HEK293 (cell line): ENCODE data around the gene KRTAP21-1.

Experiments used
- CTCF ChIA-PET: fragments of 350-600 bp; formaldehyde crosslinking; extraction: SDS; loops from one replicate; lab custom pipeline; 2021; ENCODE audit warnings: antibody characterized with exemption; lab: Yijun Ruan, JAX
- POLR2A ChIA-PET: fragments of 300-600 bp; formaldehyde crosslinking; extraction: SDS; loops from one replicate; lab custom pipeline; 2020; ENCODE audit warnings: antibody characterized with exemption, inconsistent platforms; lab: Yijun Ruan, JAX
- H3K27ac ChIP-seq: fragments of 200-500 bp; sonication (Bioruptor generic); 2 replicates; pipeline ENCODE4 v1.5.1; 2014; ENCODE audit warnings: low read depth, low read length, control low read depth, inconsistent platforms; ENCODE audit errors: extremely low read depth
- H3K36me3 ChIP-seq, 2 experiments: fragments of 200-500 bp in 1 of 2; sonication (Bioruptor generic) in 1 of 2; 1 replicate in 1 of 2; 2 replicates in 1 of 2; pipeline ENCODE4 v1.5.1; 2014 to 2017; ENCODE audit warnings: inconsistent platforms in 2 of 2, low read length in 2 of 2; ENCODE audit not compliant: control insufficient read depth in 2 of 2, insufficient read depth in 1 of 2
- H3K4me1 ChIP-seq: fragments of 200-500 bp; sonication (Bioruptor generic); 2 replicates; pipeline ENCODE4 v1.5.1; 2014; ENCODE audit warnings: mild to moderate bottlenecking, low read length, inconsistent platforms; ENCODE audit not compliant: control insufficient read depth, insufficient read depth
- H3K4me3 ChIP-seq: 2 replicates; pipeline ENCODE4 v1.5.1; 2011; ENCODE audit warnings: low read depth, mild to moderate bottlenecking, control low read depth, low read length, moderate library complexity
- H3K9me3 ChIP-seq: fragments of 200-500 bp; sonication (Bioruptor generic); 2 replicates; pipeline ENCODE4 v1.5.1; 2014; ENCODE audit warnings: low read depth, low read length, inconsistent platforms; ENCODE audit not compliant: control insufficient read depth, insufficient read depth
- HOXA7 ChIP-seq: sonication (generic); formaldehyde crosslinking; IDR thresholded peaks from 2 replicates; pipeline ENCODE4 v1.8.1; 2022; ENCODE audit warnings: missing genetic modification reagents, borderline replicate concordance
- KLF8 ChIP-seq: fragments of 450-650 bp; formaldehyde crosslinking; IDR thresholded peaks from 2 replicates; pipeline ENCODE4 v1.5.1; 2016; ENCODE audit warnings: missing biosample characterization, missing genetic modification characterization
- OVOL3 ChIP-seq: fragments of 450-650 bp; formaldehyde crosslinking; IDR thresholded peaks from 2 replicates; pipeline ENCODE4 v1.5.1; 2016; ENCODE audit warnings: missing biosample characterization, missing genetic modification characterization
- RBAK ChIP-seq: fragments of 450-650 bp; formaldehyde crosslinking; IDR thresholded peaks from 2 replicates; pipeline ENCODE4 v1.5.1; 2016; ENCODE audit warnings: missing biosample characterization, missing genetic modification characterization
- SCRT2 ChIP-seq: fragments of 450-650 bp; formaldehyde crosslinking; IDR thresholded peaks from 2 replicates; pipeline ENCODE4 v1.5.1; 2016; ENCODE audit warnings: missing biosample characterization, missing genetic modification characterization
- ZBTB1 ChIP-seq: fragments of 450-650 bp; formaldehyde crosslinking; IDR thresholded peaks from 2 replicates; pipeline ENCODE4 v1.5.1; 2016; ENCODE audit warnings: missing biosample characterization, missing genetic modification characterization
- ZBTB20 ChIP-seq: fragments of 450-650 bp; formaldehyde crosslinking; IDR thresholded peaks from 2 replicates; pipeline ENCODE4 v1.5.1; 2016; ENCODE audit warnings: missing biosample characterization, missing genetic modification characterization
- ZNF169 ChIP-seq: fragments of 450-650 bp; formaldehyde crosslinking; IDR thresholded peaks from 2 replicates; pipeline ENCODE4 v1.5.1; 2016; ENCODE audit warnings: missing biosample characterization, missing genetic modification characterization
- ZNF26 ChIP-seq: fragments of 450-650 bp; formaldehyde crosslinking; IDR thresholded peaks from 2 replicates; pipeline ENCODE4 v1.5.1; 2016; ENCODE audit warnings: missing biosample characterization, missing genetic modification characterization
- ZNF280D ChIP-seq: fragments of 450-650 bp; formaldehyde crosslinking; IDR thresholded peaks from 2 replicates; pipeline ENCODE4 v1.5.1; 2016; ENCODE audit warnings: missing biosample characterization, missing genetic modification characterization
- ZNF335 ChIP-seq: fragments of 450-650 bp; formaldehyde crosslinking; conservative IDR thresholded peaks from 2 replicates; pipeline ENCODE4 v1.5.1; 2016; ENCODE audit warnings: missing biosample characterization, missing genetic modification characterization
- ZNF366 ChIP-seq: fragments of 450-650 bp; formaldehyde crosslinking; conservative IDR thresholded peaks from 2 replicates; pipeline ENCODE4 v1.5.1; 2016; ENCODE audit warnings: missing biosample characterization, missing genetic modification characterization
- ZNF391 ChIP-seq: fragments of 450-650 bp; formaldehyde crosslinking; IDR thresholded peaks from 2 replicates; pipeline ENCODE4 v1.5.1; 2016; ENCODE audit warnings: low read depth, missing biosample characterization, missing genetic modification characterization, borderline replicate concordance
- ZNF510 ChIP-seq: fragments of 450-650 bp; formaldehyde crosslinking; IDR thresholded peaks from 2 replicates; pipeline ENCODE4 v1.5.1; 2018; ENCODE audit warnings: mild to moderate bottlenecking, missing genetic modification characterization, missing biosample characterization; ENCODE audit not compliant: insufficient replicate concordance
- ZNF585B ChIP-seq: fragments of 450-650 bp; formaldehyde crosslinking; IDR thresholded peaks from 2 replicates; pipeline ENCODE4 v1.5.1; 2016; ENCODE audit warnings: missing biosample characterization, missing genetic modification characterization
- ZNF596 ChIP-seq: fragments of 450-650 bp; IDR thresholded peaks from 2 replicates; pipeline ENCODE4 v1.5.0; 2018; ENCODE audit warnings: missing biosample characterization, mild to moderate bottlenecking, missing genetic modification characterization, moderate library complexity
- ZNF626 ChIP-seq: fragments of 450-650 bp; sonication (Bioruptor Pico); formaldehyde crosslinking; IDR thresholded peaks from 2 replicates; pipeline ENCODE4 v1.5.1; 2018; ENCODE audit warnings: missing biosample characterization, missing genetic modification characterization, inconsistent platforms
- ZNF629 ChIP-seq: fragments of 450-650 bp; formaldehyde crosslinking; IDR thresholded peaks from 2 replicates; pipeline ENCODE4 v1.5.1; 2017; ENCODE audit warnings: missing biosample characterization, missing genetic modification characterization
- ZNF654 ChIP-seq: fragments of 450-650 bp; formaldehyde crosslinking; IDR thresholded peaks from 2 replicates; pipeline ENCODE4 v1.5.1; 2016; ENCODE audit warnings: low read depth, missing biosample characterization, missing genetic modification characterization
- ZNF707 ChIP-seq: fragments of 450-650 bp; formaldehyde crosslinking; IDR thresholded peaks from 2 replicates; pipeline ENCODE4 v1.5.1; 2016; ENCODE audit warnings: missing biosample characterization, missing genetic modification characterization
- ZNF76 ChIP-seq: fragments of 450-650 bp; formaldehyde crosslinking; IDR thresholded peaks from 2 replicates; pipeline ENCODE4; 2016; ENCODE audit warnings: low read depth, missing biosample characterization, missing genetic modification characterization, borderline replicate concordance
- ZSCAN16 ChIP-seq: fragments of 450-650 bp; formaldehyde crosslinking; IDR thresholded peaks from 2 replicates; pipeline ENCODE4 v1.5.1; 2016; ENCODE audit warnings: missing biosample characterization, missing genetic modification characterization
- TF ChIP-seq, protein P1 (sequence below): fragments of 450-650 bp; formaldehyde crosslinking; IDR thresholded peaks from 2 replicates; pipeline ENCODE4 v1.5.1; 2017; ENCODE audit warnings: missing biosample characterization, missing genetic modification characterization
- TF ChIP-seq, protein P2 (sequence below): fragments of 450-650 bp; formaldehyde crosslinking; IDR thresholded peaks from 2 replicates; pipeline ENCODE4 v1.5.1; 2016; ENCODE audit warnings: missing biosample characterization, missing genetic modification characterization
- TF ChIP-seq, protein P3 (sequence below): fragments of 450-650 bp; IDR thresholded peaks from 2 replicates; pipeline ENCODE4 v1.5.1; 2018; ENCODE audit warnings: missing biosample characterization, missing genetic modification characterization
- TF ChIP-seq, protein P4 (sequence below): fragments of 450-650 bp; formaldehyde crosslinking; IDR thresholded peaks from 2 replicates; pipeline ENCODE4 v1.5.1; 2016; ENCODE audit warnings: missing biosample characterization, missing genetic modification characterization, borderline replicate concordance

The KRTAP21-1 gene

GRCh38 chr21:30769724-30770431, 14.7 kb upstream of the KRTAP21-1 start (continued):
- TF ChIP-seq ZNF391 (no peak), ZNF626 (no peak), SCRT2 (tag by site-specific recombination) (no peak), ZNF629 (peak; percentile 22; the same call in 1 of the 2 replicates), ZNF335 (tag by site-specific recombination) (no peak), KLF8 (tag by site-specific recombination) (peak; percentile 57; the same call in 1 of the 2 replicates), ZNF707 (tag by site-specific recombination) (no peak), ZNF585B (no peak), ZNF510 (tag by site-specific recombination) (no peak), ZNF654 (tag by site-specific recombination) (no peak), OVOL3 (tag by site-specific recombination) (no peak), ZSCAN16 (tag by site-specific recombination) (no peak), ZBTB20 (tag by site-specific recombination) (no peak), ZNF76 (tag by site-specific recombination) (no peak), ZNF366 (0 out of 2 replicates have a peak, but pooled peaks have one; percentile 27), HOXA7 (CRISPR knock-in tag) (no peak), ZNF596 (tag by site-specific recombination) (no peak), ZNF280D (tag by site-specific recombination) (no peak), ZBTB1 (tag by site-specific recombination) (no peak)
- TF ChIP-seq, protein P1, sequence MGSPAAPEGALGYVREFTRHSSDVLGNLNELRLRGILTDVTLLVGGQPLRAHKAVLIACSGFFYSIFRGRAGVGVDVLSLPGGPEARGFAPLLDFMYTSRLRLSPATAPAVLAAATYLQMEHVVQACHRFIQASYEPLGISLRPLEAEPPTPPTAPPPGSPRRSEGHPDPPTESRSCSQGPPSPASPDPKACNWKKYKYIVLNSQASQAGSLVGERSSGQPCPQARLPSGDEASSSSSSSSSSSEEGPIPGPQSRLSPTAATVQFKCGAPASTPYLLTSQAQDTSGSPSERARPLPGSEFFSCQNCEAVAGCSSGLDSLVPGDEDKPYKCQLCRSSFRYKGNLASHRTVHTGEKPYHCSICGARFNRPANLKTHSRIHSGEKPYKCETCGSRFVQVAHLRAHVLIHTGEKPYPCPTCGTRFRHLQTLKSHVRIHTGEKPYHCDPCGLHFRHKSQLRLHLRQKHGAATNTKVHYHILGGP (tag by site-specific recombination) = no peak
- TF ChIP-seq, protein P2, sequence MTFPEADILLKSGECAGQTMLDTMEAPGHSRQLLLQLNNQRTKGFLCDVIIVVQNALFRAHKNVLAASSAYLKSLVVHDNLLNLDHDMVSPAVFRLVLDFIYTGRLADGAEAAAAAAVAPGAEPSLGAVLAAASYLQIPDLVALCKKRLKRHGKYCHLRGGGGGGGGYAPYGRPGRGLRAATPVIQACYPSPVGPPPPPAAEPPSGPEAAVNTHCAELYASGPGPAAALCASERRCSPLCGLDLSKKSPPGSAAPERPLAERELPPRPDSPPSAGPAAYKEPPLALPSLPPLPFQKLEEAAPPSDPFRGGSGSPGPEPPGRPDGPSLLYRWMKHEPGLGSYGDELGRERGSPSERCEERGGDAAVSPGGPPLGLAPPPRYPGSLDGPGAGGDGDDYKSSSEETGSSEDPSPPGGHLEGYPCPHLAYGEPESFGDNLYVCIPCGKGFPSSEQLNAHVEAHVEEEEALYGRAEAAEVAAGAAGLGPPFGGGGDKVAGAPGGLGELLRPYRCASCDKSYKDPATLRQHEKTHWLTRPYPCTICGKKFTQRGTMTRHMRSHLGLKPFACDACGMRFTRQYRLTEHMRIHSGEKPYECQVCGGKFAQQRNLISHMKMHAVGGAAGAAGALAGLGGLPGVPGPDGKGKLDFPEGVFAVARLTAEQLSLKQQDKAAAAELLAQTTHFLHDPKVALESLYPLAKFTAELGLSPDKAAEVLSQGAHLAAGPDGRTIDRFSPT (tag by site-specific recombination) = 0 out of 2 replicates have a peak, but pooled peaks have one; percentile 59

DNA sequence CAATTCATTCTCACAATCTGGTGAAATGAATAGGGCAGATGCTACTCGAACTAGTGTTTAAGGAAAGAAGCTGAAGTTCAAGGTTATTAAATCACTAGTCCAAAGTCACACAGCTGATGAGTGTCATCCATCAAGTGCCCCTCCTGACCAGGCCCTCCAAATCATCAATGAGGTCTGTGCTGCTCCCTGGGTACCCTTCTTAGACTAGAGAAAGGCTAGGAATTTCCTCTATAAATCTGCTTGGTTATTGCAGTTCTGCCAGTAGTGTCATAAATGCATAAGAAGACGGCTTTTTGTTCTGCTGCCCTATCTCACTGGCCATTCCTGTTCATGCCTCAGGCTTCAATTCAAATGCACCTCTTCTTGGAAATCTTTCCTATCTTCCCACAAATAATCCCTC, 5.5 kb upstream of the KRTAP21-1 start:
- H3K27ac ChIP-seq = no peak overlapping the region
- H3K9me3 ChIP-seq = no peaks in the 10 kb centered on the region
- no peaks in the 10 kb centered on the region for H3K4me1 ChIP-seq
- ChIA-PET CTCF (interaction anchor here (0.8 kb wide), 1 partner anchor 351 kb away, joined by 3 read pairs; no protein-coding TSS in a partner anchor), POLR2A (no interaction called here)
- H3K4me3 ChIP-seq = no peak overlapping the region
- H3K36me3 ChIP-seq = no peaks in the 10 kb centered on the region
- no peak for TF ChIP-seq RBAK (tag by site-specific recombination)
- no peak for TF ChIP-seq ZNF26 (tag by site-specific recombination)
- no peak for TF ChIP-seq ZNF169 (tag by site-specific recombination)
- TF ChIP-seq, protein P3, sequence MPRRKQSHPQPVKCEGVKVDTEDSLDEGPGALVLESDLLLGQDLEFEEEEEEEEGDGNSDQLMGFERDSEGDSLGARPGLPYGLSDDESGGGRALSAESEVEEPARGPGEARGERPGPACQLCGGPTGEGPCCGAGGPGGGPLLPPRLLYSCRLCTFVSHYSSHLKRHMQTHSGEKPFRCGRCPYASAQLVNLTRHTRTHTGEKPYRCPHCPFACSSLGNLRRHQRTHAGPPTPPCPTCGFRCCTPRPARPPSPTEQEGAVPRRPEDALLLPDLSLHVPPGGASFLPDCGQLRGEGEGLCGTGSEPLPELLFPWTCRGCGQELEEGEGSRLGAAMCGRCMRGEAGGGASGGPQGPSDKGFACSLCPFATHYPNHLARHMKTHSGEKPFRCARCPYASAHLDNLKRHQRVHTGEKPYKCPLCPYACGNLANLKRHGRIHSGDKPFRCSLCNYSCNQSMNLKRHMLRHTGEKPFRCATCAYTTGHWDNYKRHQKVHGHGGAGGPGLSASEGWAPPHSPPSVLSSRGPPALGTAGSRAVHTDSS (tag by site-specific recombination) = no peak
- TF ChIP-seq ZBTB20 (tag by site-specific recombination) = no peak
- TF ChIP-seq, protein P4, sequence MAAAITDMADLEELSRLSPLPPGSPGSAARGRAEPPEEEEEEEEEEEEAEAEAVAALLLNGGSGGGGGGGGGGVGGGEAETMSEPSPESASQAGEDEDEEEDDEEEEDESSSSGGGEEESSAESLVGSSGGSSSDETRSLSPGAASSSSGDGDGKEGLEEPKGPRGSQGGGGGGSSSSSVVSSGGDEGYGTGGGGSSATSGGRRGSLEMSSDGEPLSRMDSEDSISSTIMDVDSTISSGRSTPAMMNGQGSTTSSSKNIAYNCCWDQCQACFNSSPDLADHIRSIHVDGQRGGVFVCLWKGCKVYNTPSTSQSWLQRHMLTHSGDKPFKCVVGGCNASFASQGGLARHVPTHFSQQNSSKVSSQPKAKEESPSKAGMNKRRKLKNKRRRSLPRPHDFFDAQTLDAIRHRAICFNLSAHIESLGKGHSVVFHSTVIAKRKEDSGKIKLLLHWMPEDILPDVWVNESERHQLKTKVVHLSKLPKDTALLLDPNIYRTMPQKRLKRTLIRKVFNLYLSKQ (tag by site-specific recombination) = no peak
